GM10847 (cell line): ENCODE results near the gene TMC6.
A peak's percentile ranks its signal among the peaks of the same experiment; 100 is the strongest.

Experiments
- POLR2A ChIP-seq: IDR thresholded peaks from 2 replicates; pipeline ENCODE4 v1.6.1; 2011; ENCODE audit not compliant: insufficient read length; ENCODE audit errors: extremely low read depth

The TMC6 gene

DNA sequence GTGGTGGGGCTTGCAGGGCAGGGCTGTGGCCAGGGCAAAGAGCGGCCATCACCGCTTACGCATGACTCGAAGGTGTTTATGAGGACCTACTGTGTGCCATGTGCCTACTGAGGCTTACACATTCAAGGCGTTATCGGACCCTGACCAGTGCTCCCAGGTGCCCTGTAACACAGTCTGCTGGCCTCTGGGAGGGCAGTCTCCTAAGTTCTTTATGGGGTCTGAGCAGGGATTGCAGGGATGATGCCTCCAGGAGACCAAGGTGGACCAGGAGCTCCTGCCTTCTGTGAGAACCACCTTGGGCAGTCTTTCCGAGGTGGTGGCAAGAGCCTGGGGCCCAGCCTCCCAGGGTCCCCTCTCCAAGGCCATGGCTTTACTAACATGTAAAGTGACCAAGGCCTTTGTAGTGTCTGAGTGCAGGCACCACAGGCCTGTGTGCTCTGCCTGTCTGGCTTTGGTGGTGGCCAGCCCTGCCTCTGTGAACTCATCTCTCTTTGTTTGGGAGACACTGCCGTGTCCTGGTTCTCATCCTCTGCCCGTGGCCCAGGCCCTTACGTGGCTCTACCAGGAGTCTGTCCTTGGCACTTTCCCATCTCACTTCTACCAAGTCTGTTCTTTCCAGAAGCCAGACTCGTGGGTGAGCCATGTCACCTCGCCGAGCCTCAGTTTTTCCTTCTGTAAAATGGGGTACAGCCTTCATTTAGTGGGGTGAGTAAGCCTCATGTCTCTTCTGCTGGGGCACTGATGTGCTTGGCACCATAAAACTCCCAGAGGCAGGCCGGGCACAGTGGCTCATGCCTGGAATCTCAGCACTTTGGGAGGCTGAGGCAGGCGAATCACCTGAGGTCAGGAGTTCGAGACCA, 36.4 kb upstream of the TMC6 start:
- TF ChIP-seq POLR2A = no peak

DNA sequence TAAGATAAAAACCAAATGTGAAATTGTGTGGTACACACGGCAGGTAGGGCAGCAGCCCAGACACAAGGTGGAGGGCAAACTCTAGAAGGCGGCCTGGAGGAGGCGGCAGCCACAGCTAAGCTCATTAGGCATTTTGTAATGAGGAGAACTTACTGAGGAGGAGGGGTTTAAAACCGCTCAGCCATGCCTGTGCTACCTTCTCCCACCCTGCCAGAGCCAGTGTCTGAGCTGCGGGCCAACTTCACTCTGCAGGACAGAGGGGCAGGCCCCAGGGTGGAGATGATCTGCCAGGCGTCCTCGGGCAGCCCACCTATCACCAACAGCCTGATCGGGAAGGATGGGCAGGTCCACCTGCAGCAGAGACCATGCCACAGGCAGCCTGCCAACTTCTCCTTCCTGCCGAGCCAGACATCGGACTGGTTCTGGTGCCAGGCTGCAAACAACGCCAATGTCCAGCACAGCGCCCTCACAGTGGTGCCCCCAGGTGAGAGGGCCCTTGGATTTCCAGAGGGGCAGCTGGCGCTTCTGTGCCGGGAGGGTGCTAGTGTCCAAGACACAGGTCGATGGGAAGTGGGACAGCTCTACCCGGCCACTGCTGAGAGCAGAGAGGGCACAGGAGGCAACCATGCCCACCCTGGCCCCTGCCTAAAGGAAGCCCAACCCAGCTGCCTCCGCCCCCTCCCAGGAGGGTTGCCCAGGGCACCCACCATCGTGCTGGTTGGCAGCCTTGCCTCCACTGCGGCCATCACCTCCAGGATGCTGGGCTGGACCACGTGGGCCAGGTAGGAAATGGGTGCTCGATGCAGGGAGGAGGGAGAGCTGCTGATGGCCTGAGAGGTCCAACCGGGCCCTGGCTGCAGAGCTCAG, 35.6 kb upstream of the TMC6 start:
- TF ChIP-seq POLR2A = no peak

DNA sequence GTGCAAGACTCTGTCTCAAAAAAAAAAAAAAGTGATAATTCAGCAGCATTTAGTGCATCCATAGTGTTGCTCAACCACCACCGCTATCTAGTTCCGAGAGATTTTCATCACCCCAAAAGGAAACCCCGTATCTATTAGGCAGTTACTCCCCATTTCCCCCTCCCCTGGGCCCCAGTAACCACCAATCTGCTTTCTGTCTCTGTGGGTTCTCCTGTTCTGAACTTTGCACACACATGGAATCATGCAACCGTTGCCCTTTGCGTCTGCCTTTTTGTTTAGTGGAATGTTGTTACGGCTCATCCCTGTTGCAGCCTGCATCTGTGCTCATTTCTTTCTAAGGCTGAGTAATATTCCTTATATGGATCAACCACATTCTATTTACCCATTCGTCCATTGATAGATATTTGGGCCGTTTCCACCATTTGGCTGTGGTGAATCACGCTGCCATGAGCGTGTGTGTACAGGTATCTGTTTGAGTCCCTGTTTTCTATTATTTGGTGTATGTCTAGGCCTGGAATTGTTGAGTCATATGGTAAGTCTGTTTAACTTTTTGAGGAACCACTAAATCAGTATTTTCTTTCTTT, 31.1 kb upstream of the TMC6 start:
- TF ChIP-seq POLR2A = no peak

DNA sequence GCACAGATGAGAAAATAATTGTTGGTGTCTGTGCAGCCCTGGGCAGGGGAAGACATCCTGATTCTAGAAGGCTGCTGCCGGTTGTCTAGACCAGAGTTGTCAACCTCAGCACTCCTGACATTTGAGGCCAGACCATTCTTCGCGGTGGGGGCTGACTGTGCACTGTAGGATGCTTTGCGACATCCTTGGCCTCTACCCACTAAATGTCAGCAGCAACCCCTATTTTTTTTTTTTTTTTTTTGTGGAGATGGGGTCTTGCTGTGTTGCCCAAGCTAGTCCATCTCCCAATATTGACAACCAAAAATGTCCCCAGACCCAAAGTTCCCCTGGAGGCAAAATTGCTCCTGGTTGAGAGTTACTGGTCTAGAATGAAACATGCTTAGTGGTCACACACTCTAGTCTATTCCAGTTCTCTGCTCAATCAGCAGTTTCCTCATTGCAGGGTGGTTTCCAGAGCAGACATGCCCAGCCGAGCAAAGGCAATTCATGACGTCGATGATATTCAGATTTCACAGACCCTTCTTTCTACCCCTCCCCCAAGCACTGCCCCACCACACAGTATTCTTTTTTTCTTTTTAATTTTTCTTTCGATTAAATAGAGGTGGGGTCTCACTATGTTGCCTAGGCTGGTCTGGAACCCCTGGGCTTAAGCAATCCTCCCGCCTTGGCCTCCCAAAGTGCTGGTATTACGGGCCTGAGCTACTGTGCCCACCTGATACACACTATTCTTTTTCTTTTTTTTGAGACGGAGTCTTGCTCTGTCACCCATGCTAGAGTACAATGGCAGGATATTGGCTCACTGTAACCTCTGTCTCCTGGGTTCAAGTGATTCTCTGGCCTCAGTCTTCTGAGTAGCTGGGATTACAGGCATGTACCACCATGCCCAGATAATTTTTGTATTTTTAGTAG, 26.6 kb upstream of the TMC6 start:
- TF ChIP-seq POLR2A = peak; percentile 22

DNA sequence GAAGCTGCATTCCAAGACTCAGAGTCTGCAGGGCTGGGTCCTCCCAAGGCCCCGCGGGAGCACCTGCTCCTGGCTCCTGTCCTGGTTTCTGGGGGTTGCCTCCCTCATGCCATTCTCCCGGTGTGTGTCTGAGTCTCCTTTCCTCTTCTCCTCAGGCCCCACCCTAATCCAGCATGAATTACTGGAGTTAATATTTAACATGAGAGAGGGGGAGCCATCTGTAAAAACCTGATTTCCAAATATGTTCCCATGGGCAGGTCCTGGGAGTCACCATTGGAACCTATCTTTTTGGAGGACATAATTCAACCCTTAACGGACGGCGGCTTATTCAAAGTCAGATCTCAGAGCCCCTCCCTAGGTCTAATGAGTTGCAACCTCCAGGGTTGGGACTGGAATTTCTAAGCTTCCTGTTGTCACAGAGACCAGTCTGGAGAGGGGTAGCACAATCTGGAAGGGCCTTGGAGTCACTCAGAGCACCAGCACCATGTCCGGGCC, 23.0 kb upstream of the TMC6 start:
- TF ChIP-seq POLR2A = no peak

DNA sequence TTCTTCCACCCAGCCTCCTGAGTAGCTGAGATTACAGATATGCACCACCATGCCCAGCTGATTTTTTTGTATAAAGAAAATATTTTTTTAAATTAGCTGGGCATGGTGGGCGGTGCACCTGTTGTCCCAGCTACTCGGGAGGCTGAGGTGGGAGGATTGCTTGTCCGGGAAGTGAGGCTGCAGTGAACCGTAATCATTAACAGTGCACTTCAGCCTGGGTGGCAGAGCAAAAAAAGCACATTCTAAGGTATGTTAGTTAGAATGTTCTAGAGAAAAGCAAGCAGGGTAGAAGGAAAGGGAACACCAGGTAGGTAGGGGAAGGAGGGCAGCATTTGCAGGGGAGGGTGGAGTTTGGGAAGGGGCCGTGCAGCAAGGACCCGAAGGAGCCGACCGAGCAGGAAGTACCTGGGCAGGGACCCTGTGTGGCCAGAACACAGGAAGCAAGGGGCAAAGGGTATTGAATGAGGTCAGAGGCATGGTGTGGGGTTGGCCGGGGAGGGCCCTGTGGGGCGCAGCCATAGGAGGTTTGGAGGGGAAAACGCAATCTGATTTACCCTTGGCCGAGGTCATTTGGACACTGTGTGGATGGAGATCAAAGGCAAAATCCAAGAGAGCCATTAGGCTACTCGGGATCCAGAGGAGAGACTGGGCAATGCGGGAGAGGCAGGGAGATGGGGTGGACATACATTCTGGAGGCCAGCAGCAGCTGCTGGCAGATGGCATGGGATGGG, 19.9 kb upstream of the TMC6 start:
- no peak for TF ChIP-seq POLR2A

DNA sequence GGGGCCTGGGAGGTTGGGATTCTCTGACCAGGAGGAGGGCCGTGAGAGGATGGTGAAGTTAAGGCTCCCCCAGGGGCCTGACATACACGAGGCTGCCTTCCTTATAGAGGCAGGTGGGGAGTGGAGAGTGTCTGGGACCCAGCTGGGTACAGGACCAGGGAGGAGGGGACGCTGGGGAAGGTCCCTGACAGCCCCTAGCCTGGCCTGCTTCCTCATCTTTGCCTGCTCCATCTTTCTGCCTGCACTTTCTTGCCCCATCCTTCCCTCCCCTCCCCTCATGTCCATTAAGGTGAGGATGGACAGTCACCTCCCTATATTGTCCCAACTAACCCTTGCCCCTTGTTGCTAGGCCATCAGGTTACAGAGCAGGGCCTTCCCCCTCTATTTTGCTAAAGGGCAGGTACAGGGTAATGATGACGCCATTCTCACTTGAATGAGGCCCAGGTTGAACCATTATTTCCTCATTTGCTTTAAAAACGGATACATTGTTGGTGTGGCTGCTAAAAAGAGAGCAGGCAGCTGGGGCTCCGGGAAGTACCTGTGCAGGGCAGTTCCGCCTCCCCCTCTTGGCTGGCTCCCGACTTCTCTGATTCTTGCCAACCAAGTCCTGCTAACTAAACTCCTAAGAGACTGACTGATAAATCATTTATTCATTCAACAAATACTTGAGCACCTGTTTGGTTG, 18.9 kb upstream of the TMC6 start:
- TF ChIP-seq POLR2A = peak; percentile 21

DNA sequence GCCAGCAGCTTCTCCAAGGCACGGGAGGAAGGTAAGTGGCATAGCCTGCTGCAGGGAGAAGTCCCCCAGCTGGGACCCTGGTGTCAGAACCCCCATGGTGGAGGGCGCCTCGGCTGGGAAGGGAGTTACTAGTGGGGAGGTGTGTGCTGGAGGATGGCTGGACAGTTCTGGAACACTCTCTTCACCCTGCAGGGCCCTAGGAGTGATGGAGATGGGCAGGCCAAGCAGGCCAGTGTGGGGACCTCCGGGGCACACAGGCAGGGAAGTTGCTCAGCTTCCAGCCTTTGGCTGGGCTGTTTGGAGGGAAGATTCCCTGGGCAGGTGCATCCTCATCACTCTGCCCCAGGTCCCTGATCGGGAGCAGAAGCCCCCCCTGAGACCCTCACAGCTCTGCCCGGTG, 18.3 kb upstream of the TMC6 start:
- no peak for TF ChIP-seq POLR2A

DNA sequence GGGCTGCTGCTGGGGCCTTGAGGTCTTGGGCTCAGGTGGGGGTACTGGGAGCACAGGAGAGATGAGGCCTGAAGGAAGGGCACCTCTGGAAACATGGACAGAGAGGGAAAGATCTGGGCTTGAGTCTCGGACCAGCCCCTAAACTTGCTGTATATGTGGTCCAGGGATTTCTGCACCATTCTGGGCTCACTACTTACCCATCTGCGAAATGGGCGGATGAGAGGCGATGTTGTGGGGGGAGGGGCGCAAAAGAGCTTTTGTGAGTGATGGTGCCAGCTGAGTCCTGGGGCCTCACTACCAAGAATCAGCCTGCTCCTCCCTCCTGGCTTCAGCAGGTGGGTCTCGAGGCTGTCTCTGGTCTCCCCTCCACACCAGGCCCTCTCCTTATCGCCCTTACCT, 17.9 kb upstream of the TMC6 start:
- no peak for TF ChIP-seq POLR2A

DNA sequence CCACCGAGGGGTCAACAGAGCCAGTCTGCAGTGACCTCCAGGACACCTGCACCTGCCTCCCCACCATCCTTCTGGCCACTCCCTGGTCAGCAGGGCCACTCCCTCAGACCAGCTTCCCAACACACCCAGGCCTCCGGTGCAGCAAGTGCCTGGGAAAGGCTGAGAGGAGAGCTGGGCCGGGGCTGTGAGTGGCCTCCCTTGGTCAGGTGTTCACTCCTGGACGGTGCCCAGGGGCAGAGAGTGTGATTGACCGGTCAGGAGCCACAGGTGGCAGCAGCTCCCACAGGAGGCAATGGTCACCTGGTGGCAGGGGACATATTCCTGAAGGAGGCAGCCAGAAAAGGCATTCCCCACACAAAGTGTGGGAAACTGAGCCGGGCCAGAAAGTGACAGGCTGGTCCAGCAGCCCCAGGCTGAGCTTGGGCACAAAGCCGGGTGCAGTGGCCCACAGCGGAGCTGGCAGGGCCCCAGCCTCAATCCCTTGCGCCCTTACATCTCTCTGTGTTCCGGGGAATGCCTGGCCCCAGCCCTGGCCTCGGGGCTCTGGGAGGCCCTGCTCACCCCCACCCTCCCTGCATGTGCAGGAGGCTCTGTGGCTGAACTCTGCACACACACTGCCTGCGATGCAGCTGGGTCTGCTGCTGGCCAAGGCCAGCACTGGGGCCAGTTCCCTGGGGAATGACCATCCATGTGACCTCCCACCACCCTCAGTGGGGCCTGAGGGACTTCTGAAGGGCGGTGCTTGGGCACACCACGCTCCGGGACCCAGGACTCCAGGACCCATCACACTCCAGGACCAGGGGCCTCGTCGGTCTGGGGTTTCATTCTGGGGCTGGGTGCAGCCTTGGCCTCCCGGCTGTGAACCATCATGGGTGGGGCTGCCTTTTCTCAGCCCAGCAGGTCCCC, 16.4 kb upstream of the TMC6 start:
- TF ChIP-seq POLR2A = no peak

DNA sequence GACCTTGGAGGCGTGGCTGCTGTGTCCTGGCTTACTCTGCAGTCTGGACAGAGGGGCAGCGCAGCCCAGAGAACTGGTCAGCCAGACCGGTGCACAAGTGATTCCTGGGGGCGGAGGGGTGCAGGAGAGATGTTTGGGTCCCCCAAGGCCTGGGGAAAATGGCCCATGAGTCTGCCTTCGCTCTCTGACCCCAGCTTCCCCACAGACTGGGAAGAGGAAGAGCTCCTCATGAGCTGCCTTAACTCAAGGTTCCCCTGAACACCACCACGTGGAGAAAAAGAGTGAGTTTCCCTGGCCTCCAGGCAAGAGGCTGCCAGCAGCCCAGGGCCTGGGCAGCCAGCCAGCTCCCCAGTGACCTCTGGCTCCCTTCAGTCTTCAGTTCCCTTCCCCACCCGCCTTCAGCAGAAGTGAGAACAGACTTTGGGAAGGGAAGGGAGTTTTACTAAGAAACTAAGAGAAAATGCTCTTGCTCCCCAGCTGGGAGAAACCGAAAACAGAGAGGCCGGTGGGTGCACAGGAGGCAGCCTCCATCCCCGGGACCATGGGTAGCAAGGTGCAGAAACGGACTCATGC, 15.7 kb upstream of the TMC6 start:
- no peak for TF ChIP-seq POLR2A

DNA sequence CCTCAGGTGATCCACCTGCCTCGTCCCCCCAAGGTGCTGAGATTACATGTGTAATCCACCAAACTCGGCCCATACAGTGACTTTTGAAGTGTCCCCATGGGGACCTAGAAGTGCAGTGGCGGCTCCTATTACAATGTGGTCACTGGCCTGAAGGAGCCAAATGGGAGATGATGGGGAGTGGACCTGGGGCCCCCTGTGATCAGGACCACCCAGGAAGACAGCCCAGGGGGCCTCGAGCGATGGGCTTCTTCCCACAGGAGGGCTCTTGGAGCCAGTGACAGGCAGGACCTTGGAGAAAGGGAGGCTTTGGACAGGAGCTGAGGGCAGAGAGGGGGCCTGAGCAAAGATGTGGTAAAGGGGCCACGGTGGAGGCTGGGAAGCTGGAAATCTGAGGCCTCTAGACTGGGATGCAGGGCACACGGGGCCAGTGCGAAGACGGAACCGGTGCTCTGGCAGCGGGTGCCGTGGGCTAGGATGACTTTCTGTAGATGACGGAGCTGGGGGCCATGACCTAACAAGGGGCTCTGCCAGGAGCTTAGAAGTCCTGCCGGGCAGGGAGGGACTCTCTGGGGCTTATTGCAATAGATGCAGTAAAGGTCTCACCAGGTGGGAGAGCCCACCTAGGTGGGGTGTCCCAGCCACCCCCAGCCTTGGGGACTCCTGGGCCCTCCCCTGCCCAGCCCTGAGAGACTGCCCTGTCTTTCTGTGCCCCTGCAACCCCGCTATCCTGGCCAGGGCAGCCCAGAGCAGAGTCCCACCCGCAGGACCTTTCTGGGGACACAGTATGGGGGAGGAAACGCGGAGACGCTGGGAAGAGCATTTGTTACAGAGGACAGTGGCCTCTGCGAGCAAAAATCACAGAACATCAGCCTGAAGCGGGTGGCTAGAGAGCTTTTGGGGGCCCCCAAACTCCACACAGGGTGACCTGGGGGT, 14.9 kb upstream of the TMC6 start:
- TF ChIP-seq POLR2A = no peak
